ENCODE data around the gene TRUB1.

DNA sequence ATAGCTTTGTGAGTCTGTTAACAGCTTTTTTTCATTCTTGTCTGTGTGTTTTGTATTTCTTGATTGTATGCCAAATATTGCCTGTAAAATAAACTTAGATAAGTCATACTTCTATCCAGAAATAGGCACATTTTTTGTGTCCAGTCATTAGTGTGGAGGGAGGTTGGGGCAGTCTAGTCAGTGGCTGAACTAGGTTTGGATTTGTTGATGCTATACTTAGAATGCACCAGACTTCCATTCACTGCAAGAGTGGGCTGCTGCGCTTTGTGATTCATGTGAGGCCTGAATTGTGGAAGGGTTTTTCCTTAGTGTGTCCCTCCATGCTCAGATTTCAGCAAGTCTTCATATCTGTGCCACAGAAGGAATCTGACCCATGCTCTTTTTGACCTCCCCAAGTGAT is 50.0 kb downstream of the TRUB1 start:
- TF ChIP-seq, protein P1, sequence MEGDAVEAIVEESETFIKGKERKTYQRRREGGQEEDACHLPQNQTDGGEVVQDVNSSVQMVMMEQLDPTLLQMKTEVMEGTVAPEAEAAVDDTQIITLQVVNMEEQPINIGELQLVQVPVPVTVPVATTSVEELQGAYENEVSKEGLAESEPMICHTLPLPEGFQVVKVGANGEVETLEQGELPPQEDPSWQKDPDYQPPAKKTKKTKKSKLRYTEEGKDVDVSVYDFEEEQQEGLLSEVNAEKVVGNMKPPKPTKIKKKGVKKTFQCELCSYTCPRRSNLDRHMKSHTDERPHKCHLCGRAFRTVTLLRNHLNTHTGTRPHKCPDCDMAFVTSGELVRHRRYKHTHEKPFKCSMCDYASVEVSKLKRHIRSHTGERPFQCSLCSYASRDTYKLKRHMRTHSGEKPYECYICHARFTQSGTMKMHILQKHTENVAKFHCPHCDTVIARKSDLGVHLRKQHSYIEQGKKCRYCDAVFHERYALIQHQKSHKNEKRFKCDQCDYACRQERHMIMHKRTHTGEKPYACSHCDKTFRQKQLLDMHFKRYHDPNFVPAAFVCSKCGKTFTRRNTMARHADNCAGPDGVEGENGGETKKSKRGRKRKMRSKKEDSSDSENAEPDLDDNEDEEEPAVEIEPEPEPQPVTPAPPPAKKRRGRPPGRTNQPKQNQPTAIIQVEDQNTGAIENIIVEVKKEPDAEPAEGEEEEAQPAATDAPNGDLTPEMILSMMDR (conservative IDR thresholded peaks at IDR 0.05 in 1 of 2, IDR thresholded peaks at IDR 0.05 in 1 of 2; ENCODE audit: low read depth in 1 of 2, low read length in 2 of 2): no peak
- no peak for TF ChIP-seq EZH2 (IDR thresholded peaks at IDR 0.05; ENCODE audit: low read length, missing control alignments)
